Stimulated activated naive B cell treated with anti-CD40 and anti-IgM and Interleukin-4, amounts not matched to agents 10 μg/mL and 1 μg/mL and 100 μg/mL, for 72 hours (primary cell): ENCODE results near the gene CELF4.
A peak's percentile ranks its signal among the peaks of the same experiment; 100 is the strongest.

Experiments used
- ATAC-seq, 2 donors: fragments of 150-1000 bp; cut with Tn5 transposase; replicated peaks; 2 replicates each; pipeline ENCODE4 v1.10.0; 2021; ENCODE audit warnings: moderate library complexity in 1 of 2
- DNase-seq: peaks from one replicate; pipeline ENCODE4 v3.0.0; 2021
- H3K27ac Mint-ChIP-seq: one replicate; pipeline ENCODE4 v1.8.0; 2022; ENCODE audit warnings: mild to moderate bottlenecking, mixed read lengths
- H3K27me3 Mint-ChIP-seq, 2 donors: one replicate each; pipeline ENCODE4 v1.8.0; 2022; ENCODE audit warnings: mixed read lengths in 2 of 2
- H3K36me3 Mint-ChIP-seq, 2 donors: one replicate each; pipeline ENCODE4 v1.8.0; 2022; ENCODE audit warnings: mixed read lengths in 2 of 2, mild to moderate bottlenecking in 1 of 2
- H3K4me1 Mint-ChIP-seq, 2 donors: one replicate each; pipeline ENCODE4 v1.8.0; 2022; ENCODE audit warnings: mixed read lengths in 2 of 2, mild to moderate bottlenecking in 1 of 2
- H3K4me3 Mint-ChIP-seq, 2 donors: one replicate each; pipeline ENCODE4 v1.8.0; 2022; ENCODE audit warnings: mild to moderate bottlenecking in 2 of 2, mixed read lengths in 2 of 2, moderate library complexity in 1 of 2
- H3K9me3 Mint-ChIP-seq, 2 donors: one replicate each; pipeline ENCODE4 v1.8.0; 2022; ENCODE audit warnings: mixed read lengths in 2 of 2, mild to moderate bottlenecking in 1 of 2

Gene CELF4

DNA sequence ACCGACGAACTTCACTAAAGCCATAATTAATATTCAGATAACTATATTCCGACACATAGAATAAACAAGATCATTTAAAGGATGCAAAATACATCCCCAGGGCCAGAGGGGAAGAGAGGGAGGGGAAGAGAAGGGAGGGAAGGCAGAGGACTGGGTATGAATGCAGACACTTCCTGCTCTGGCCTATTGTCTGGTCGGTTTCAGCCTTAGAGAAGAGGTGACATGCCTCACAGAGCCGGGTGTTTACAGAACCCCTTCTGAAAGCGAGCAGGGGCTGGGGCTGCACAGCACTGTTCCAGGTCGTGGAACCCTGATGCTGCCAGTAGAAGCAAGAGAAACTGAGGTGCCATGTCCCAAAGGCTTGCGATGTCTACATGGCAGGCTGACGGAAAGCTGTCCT is 31.0 kb downstream of the CELF4 start:
- Mint-ChIP-seq H3K36me3 (no peaks in the 10 kb centered on the region), H3K27ac (no peak overlapping the region), H3K27me3 (peaks cover 15 to 30% of the 10 kb centered on the region in 2 donors), H3K4me3 (no peak overlapping the region), H3K9me3 (no peaks in the 10 kb centered on the region), H3K4me1 (peaks cover 6 to 11% of the 10 kb centered on the region in 2 donors)
- no peak for DNase-seq
- no peak for ATAC-seq

DNA sequence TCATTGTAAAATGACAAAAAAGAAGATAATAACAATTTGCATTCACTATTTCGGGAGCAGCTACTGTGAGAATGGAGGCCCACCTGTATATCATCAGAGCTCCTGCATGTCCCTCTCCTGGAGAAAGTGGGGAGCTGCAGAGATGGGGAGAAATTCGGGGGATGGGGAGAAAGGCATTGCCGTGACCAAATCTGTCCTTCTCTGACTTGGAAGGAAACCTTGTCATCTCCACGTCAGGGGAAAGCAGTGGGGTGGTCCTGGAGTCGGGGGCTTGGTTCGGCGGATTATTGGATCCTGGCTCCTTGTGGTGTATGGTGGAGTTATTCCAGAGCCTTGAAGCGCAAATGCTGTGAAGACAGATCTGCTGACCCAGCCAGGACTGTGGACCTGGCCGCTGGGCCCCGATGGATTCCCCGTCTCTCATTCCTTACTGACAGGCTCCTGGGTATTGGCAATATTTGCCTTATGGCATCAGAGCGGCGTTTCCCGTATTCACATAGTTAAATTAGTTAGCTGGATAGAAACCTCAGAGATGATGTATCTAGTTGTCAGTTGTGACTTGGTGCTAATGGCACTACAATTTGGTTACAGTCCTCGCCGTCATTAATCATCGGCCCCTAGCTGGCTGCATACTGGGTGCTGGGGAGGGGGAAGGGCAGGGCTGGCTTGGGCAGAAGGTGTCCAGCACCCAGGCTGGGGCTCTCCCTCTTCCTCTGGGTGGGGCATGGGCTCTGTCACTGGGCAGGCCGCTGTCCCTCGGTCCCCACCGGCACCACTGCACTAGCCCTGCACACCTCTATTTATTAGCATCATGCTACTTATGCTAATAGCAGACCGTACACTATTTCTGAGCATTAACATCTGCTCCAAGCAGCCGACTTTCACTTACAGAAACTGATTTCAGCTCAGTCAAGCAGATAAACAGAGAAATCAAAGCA is 31.7 kb downstream of the CELF4 start:
- Mint-ChIP-seq H3K4me1 (peaks cover 8 to 11% of the 10 kb centered on the region in 2 donors), H3K9me3 (no peaks in the 10 kb centered on the region), H3K27ac (no peak overlapping the region), H3K4me3 (no peak overlapping the region), H3K36me3 (no peaks in the 10 kb centered on the region), H3K27me3 (peaks cover 19 to 35% of the 10 kb centered on the region in 2 donors)
- no peak for ATAC-seq
- no peak for DNase-seq

DNA sequence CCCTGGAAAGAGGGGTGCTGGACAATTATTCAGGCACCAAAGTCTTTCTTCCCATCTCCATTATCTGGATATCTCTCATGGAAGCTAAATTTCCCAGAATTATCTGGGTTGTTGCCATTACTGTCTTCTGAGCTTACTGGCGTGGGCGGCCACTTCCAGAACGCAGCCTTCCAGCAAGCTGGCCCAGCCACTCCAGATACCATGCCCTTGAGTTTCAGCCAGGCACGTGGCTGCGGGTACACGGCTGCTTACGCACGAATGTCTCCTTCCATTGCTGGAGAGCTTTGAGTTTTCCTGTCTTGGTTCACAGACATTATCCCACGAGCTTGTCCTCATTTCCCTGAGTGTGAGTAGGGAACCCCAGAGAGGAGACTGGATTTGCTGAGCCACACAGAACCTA is 32.7 kb downstream of the CELF4 start:
- Mint-ChIP-seq H3K27ac (no peak overlapping the region), H3K27me3 (peaks cover 11 to 25% of the 10 kb centered on the region in 2 donors), H3K36me3 (no peaks in the 10 kb centered on the region), H3K4me3 (no peak overlapping the region), H3K4me1 (peaks cover 4 to 5% of the 10 kb centered on the region in 2 donors), H3K9me3 (no peaks in the 10 kb centered on the region)
- no peak for ATAC-seq
- DNase-seq, result no peak

DNA sequence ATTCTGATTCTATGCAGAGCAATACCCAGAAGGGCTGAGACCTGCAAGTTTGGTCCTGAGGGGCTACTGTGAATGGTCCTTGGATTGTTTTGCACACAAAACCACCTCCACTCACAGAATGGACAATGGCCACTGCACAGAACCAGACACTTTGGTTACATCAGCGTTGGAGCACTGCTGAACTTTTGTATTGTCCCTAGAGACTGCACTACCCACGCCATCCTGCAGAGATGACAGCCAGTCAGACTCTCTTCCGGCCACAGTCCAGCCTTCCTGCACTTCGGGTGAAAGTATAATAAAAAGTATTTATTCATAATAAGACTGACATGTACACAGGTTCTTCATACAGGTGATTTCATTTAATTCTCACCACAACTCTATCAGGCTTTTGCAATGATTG is 35.7 kb downstream of the CELF4 start:
- DNase-seq (no peak), ATAC-seq (peak; percentile 45 to 67)
- H3K4me3 Mint-ChIP-seq, result no peak overlapping the region
- no peak overlapping the region for H3K27ac Mint-ChIP-seq
- peaks cover 19 to 36% of the 10 kb centered on the region in 2 donors for H3K27me3 Mint-ChIP-seq
- peaks cover 0 to 3% of the 10 kb centered on the region in 2 donors for H3K36me3 Mint-ChIP-seq
- H3K9me3 Mint-ChIP-seq, result no peaks in the 10 kb centered on the region
- H3K4me1 Mint-ChIP-seq, result peaks cover 8 to 9% of the 10 kb centered on the region in 2 donors

DNA sequence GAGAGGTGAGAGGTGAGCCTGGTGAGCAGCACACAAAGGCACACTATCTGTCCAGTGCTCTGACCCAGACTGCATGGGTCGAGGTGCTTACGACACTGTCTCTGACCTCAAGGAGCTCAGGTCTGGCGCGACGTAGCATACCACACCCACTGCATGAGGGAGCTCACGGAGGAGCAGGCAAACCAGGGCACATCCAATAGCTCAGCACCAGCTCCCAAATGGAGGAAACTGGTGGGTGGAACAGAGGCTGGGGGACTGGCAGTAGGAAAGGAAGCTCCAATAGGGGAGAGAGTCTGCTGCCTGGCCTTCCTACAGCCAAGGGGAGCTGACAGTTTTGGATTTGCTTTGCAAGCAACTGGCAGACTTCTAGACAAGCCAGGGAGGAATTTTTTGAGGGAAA is 36.3 kb downstream of the CELF4 start:
- H3K4me3 Mint-ChIP-seq, result no peak overlapping the region
- H3K9me3 Mint-ChIP-seq, result no peaks in the 10 kb centered on the region
- ATAC-seq (no peak), DNase-seq (no peak)
- no peak overlapping the region for H3K27ac Mint-ChIP-seq
- peaks cover 0 to 4% of the 10 kb centered on the region in 2 donors for H3K36me3 Mint-ChIP-seq
- H3K27me3 Mint-ChIP-seq, result peaks cover 23 to 41% of the 10 kb centered on the region in 2 donors
- peaks cover 9 to 10% of the 10 kb centered on the region in 2 donors for H3K4me1 Mint-ChIP-seq

DNA sequence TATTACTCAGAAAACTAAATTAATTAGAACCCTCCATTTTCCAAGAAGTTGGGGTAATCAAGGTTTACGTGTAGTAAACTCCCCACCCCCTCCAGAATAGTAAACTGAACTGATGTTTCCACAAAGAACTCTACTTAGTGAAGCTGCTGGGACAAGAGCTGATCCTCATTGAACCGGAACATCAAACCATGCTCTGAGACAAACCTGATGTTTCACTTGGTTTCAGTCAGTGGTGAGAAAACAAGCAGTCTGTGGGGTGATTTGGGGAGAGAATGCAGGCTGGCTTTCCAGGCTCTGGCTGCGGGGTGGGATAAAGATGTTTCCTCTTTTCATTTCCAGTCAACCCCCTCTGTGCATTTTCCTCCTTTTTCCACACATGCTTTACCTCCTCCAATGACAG is 38.2 kb downstream of the CELF4 start:
- H3K4me3 Mint-ChIP-seq, result no peak overlapping the region
- ATAC-seq (no peak), DNase-seq (no peak)
- H3K9me3 Mint-ChIP-seq, result no peaks in the 10 kb centered on the region
- no peak overlapping the region for H3K27ac Mint-ChIP-seq
- H3K4me1 Mint-ChIP-seq, result peaks cover 9 to 10% of the 10 kb centered on the region in 2 donors
- peaks cover 0 to 4% of the 10 kb centered on the region in 2 donors for H3K36me3 Mint-ChIP-seq
- H3K27me3 Mint-ChIP-seq, result peaks cover 36 to 60% of the 10 kb centered on the region in 2 donors

DNA sequence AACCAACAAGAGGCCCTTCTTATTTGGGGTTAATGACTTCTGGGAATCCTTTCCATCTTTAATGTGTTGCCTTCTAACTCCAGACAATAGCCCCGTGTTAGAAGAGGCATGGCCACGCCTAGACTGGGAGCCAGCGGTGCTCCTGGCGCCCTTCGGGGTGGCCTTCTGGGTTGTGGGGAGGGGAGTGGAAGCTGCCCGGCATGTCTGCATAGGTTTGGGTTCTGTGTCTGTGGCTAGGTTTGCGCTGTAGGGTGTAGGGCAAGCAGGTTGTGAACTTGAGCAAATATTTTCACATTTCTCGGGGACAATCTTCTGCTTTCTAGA is 40.4 kb downstream of the CELF4 start:
- Mint-ChIP-seq H3K4me3 (no peak overlapping the region), H3K27ac (no peak overlapping the region), H3K9me3 (no peaks in the 10 kb centered on the region), H3K27me3 (peaks cover 46 to 57% of the 10 kb centered on the region in 2 donors), H3K36me3 (peaks cover 0 to 4% of the 10 kb centered on the region in 2 donors), H3K4me1 (peaks cover 5 to 7% of the 10 kb centered on the region in 2 donors)
- ATAC-seq (no peak), DNase-seq (no peak)

DNA sequence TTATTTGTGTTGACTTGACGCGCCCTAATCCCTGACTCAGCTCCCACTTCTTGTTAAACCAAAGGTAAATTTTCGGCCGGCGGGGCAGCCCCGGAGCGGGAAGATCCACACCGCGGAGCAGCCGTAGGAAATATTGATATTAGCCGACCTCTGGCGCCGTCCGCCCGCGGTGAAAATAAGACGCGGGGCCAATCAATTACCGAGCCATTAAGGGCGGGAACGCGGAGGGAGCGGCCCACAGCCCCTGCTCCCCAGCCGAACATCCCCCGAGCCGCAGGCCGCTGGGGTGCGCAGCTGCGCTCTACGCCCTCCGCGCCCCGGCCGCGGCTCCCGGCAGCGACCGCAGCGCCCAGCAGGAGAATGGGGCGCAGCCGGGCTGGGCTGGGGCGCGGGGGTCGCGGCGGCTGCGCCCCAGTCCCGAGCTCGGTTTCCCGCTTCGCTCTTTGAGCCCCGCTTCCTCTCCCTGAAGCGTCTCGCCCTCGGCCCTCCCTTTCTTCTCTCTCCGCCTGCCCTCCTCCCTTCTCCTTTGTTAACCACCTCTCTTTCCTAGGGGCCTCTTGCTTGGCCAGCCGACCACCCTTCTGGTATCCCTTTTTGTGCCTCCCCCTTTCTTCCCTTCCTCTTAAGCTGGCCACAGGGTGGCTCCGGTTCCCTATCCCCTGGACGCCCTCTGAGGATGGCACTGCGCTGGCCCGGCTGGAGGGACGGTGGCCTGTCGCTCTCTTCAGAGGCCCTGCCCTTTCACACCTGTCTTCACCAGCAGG is 40.9 kb downstream of the CELF4 start:
- Mint-ChIP-seq H3K27ac (no peak overlapping the region), H3K27me3 (peaks cover 46 to 57% of the 10 kb centered on the region in 2 donors), H3K4me3 (no peak overlapping the region), H3K36me3 (peaks cover 0 to 4% of the 10 kb centered on the region in 2 donors), H3K4me1 (peaks cover 5 to 7% of the 10 kb centered on the region in 2 donors), H3K9me3 (no peaks in the 10 kb centered on the region)
- no peak for DNase-seq
- ATAC-seq, result no peak

DNA sequence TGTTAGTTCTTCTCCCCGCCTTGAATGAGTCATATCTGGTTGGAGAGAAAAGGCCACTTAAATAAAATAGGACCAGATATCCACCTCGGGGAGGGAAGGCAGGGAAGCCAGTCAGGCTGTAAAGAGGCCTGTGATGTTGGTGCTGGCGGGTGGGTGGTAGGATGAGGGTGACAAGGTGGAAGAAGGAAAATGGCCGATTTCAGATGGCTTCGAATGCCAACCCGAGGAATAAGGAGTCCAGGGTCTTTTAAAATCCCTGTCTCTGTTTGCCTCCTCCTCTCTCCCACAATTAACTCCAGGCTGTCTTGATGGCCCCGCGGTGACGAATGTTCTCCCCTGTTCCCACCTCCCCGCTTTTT is 41.5 kb downstream of the CELF4 start:
- no peak for ATAC-seq
- H3K36me3 Mint-ChIP-seq, result peaks cover 0 to 4% of the 10 kb centered on the region in 2 donors
- peaks cover 5% of the 10 kb centered on the region in 2 donors for H3K4me1 Mint-ChIP-seq
- no peak overlapping the region for H3K4me3 Mint-ChIP-seq
- H3K9me3 Mint-ChIP-seq, result no peaks in the 10 kb centered on the region
- DNase-seq, result no peak
- H3K27me3 Mint-ChIP-seq, result peaks cover 43 to 52% of the 10 kb centered on the region in 2 donors
- no peak overlapping the region for H3K27ac Mint-ChIP-seq

DNA sequence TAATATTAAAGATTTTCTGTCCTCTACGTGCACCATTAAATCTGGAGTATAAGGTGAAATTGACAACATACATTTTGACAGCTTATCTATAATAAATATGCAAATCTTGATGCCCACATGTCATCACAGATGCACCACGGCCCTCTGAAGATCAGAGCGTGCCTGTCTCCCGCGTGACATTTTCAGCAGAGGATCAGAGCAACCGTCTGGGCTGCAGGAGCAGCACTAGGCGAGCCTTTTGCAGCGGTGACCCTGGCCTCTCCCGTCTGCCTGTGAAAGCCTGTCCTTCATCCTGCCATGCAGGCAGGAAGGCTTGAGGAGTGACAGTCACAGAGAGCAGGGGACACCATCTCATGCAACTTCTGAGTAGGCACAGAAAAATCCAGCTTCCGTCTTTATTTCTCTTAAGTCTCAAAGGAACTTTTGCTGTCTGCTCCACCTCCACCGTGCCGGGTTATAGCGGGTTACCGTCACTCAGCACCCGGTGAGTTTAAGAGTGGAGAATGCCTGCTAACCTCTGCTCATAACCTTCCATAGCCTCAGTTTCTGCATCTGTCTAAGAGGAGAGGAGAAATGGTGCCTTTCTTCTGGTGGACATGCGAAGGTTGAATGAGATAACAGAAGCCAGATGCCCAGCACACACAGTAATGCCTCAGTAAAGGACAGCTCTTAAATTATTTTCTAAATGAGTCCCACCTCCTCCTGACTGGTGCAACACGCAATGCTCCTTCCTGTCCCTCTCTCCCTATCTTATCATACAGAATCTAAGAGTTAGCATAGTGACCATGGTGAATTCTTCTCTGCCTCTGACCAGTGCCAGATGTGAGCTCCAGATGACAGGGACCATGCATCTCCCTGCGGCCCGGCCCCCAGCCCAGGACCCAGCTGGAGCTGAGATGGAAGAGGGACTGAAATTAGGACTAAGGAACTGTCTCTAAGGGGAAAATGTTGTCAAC is 43.8 kb downstream of the CELF4 start:
- Mint-ChIP-seq H3K4me3 (no peak overlapping the region), H3K9me3 (no peaks in the 10 kb centered on the region), H3K27me3 (peaks cover 40 to 47% of the 10 kb centered on the region in 2 donors), H3K4me1 (peaks cover 5% of the 10 kb centered on the region in 2 donors), H3K36me3 (peaks cover 0 to 4% of the 10 kb centered on the region in 2 donors), H3K27ac (no peak overlapping the region)
- DNase-seq (no peak), ATAC-seq (no peak)

DNA sequence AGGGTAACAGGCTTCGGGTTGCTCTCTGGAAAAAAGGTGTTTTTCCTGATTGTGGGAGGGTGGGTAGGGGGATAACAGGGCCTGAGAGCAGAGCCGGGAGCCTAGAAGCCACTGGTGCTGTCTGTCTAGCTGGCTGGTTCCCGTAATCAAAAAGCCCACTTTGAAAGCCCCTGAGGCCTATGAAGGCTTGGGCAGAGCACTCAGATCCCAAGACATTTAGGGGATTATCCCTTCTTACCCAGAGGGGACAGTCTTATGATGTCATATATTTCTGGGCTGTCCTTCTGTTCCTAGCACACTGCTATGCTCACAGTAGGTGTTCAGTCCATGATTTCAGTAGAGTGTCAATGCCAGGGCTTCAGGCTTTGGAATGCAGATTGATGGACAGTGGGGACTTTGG is 45.1 kb downstream of the CELF4 start:
- no peak for DNase-seq
- Mint-ChIP-seq H3K27me3 (peaks cover 32 to 34% of the 10 kb centered on the region in 2 donors), H3K9me3 (no peaks in the 10 kb centered on the region), H3K27ac (no peak overlapping the region), H3K4me3 (no peak overlapping the region), H3K36me3 (peaks cover 0 to 4% of the 10 kb centered on the region in 2 donors), H3K4me1 (peaks cover 5% of the 10 kb centered on the region in 2 donors)
- ATAC-seq, result no peak

DNA sequence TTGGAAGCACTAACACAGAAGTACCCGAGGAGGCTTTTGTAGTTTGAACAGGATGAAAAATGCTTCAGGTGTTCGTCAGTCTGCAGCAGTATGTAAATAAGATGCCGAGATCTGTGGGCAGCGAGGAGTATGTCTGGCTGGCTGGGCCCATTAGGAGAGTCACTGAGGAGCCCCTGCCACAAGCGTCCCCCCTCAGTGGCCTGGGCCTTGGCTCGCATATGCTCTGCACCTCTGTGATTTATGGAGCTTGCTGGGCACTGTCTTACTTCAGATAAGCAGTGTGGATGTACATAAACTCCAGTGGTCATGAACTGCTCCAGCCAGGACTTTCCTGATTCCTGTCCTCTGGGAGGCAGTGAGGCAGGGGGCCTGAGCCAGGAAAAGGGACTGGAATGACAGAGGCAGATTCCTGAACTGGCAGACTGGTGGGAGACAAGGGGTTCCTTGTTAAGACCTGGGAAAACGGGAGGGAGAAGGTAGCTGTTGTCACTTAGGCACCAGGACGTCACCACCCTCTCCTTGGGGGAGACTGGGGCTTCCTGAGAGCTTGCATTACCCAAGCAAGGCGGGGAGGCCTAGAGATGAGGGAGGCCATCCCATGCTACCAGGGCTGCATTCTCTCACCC is 46.0 kb downstream of the CELF4 start:
- peaks cover 25 to 26% of the 10 kb centered on the region in 2 donors for H3K27me3 Mint-ChIP-seq
- H3K27ac Mint-ChIP-seq, result no peak overlapping the region
- H3K4me3 Mint-ChIP-seq, result no peak overlapping the region
- H3K9me3 Mint-ChIP-seq, result no peaks in the 10 kb centered on the region
- H3K4me1 Mint-ChIP-seq, result no peaks in the 10 kb centered on the region
- DNase-seq, result no peak
- no peaks in the 10 kb centered on the region for H3K36me3 Mint-ChIP-seq
- ATAC-seq, result no peak

DNA sequence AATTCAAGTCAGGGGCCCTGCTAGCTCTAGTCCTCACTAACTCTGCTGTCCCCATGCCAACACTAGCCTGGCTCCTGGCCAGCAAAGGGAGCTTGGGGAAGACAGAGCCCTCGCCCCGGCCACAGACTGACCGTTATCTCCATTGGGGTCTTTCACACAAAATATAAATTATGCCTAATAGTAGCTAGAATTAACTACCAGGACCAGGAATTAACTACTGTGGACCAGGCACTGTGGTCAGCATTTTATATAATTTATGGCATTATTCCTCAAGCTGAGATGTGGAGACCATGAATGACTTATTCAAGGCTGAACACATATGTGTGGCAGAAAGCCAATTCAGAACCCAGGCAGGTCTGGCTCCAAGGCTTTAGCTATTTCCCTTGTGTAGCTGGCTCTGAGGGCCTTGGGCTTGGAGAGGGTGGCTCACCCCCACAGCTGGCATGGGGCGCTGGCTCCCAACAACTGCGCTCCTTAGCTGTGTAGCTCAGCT is 49.2 kb downstream of the CELF4 start:
- Mint-ChIP-seq H3K4me1 (no peaks in the 10 kb centered on the region), H3K27ac (no peak overlapping the region), H3K9me3 (peaks cover 0 to 5% of the 10 kb centered on the region in 2 donors), H3K4me3 (no peak overlapping the region), H3K27me3 (no peaks in the 10 kb centered on the region), H3K36me3 (no peaks in the 10 kb centered on the region)
- DNase-seq (no peak), ATAC-seq (no peak)
